Fibroblast of lung (primary cell): ENCODE results near the gene UPK3B. TPM values are rescaled to one million over a fixed set of nuclear protein-coding genes. Genes with fewer than 3 reads are reported as not detected.
"Not testable (repeated sequence)": the region's sequence is repeated elsewhere in the genome, so short reads cannot be mapped to it uniquely, and the experiment has no call there.

ENCODE experiments used
- DNase-seq, 2 donors: peaks; one replicate each; pipeline versions ENCODE4 v3.0.0 to v3.0.0-alpha.2; 2010; ENCODE audit warnings: low read depth in 2 of 2
- H2AFZ ChIP-seq: 2 replicates; pipeline ENCODE4 v1.5.1; 2012; ENCODE audit warnings: low read length, control low read depth, inconsistent platforms
- H3K27ac ChIP-seq: 2 replicates; pipeline ENCODE4 v1.5.1; 2011; ENCODE audit warnings: low read length, control low read depth; ENCODE audit not compliant: insufficient read depth
- H3K27me3 ChIP-seq: 2 replicates; pipeline ENCODE4 v1.5.1; 2011; ENCODE audit warnings: mild to moderate bottlenecking, low read length; ENCODE audit not compliant: control insufficient read depth, insufficient read depth
- H3K36me3 ChIP-seq: 2 replicates; pipeline ENCODE4 v1.5.1; 2011; ENCODE audit warnings: low read length; ENCODE audit not compliant: control insufficient read depth, insufficient read depth
- H3K4me1 ChIP-seq: 2 replicates; pipeline ENCODE4 v1.5.1; 2011; ENCODE audit warnings: low read length; ENCODE audit not compliant: control insufficient read depth, insufficient read depth; ENCODE audit errors: extremely low read depth
- H3K4me2 ChIP-seq: 2 replicates; pipeline ENCODE4 v1.5.1; 2011; ENCODE audit warnings: low read length, control low read depth; ENCODE audit not compliant: insufficient read depth; ENCODE audit errors: extremely low read depth
- H3K4me3 ChIP-seq, 4 experiments: fragments of 200-600 bp in 1 of 4; sonication (generic) in 1 of 4; replicated peaks in 1 of 4; 2 replicates each; pipeline ENCODE4 v1.5.1; 2011 to 2016; ENCODE audit warnings: low read length in 4 of 4, low read depth in 3 of 4, mild to moderate bottlenecking in 3 of 4, control low read depth in 2 of 4, inconsistent platforms in 1 of 4, mixed read lengths in 1 of 4; ENCODE audit not compliant: insufficient read depth in 1 of 4; ENCODE audit errors: control extremely low read depth in 1 of 4
- H3K79me2 ChIP-seq: 2 replicates; pipeline ENCODE4 v1.5.1; 2012; ENCODE audit warnings: mild to moderate bottlenecking, low read length, inconsistent platforms; ENCODE audit not compliant: control insufficient read depth, insufficient read depth
- H3K9ac ChIP-seq: 2 replicates; pipeline ENCODE4 v1.5.1; 2011; ENCODE audit warnings: mild to moderate bottlenecking, low read length, control low read depth; ENCODE audit not compliant: insufficient read depth
- H3K9me3 ChIP-seq: 2 replicates; pipeline ENCODE4 v1.5.1; 2012; ENCODE audit warnings: low read depth, low read length; ENCODE audit not compliant: control insufficient read depth, insufficient read depth
- H4K20me1 ChIP-seq: 2 replicates; pipeline ENCODE4 v1.5.1; 2011; ENCODE audit warnings: low read length; ENCODE audit not compliant: control insufficient read depth, insufficient read depth; ENCODE audit errors: extremely low read depth
- polyA plus RNA-seq, 2 donors: library from polyadenylated mRNA; depleted of rRNA in 1 of 2; stranded (reverse) in 1 of 2; unstranded in 1 of 2; fragments of >200 nt; gene quantifications; 2 replicates each; pipeline ENCODE4 v1.2.1, GENCODE V29; 2011 to 2012; ENCODE audit warnings: missing spikeins in 1 of 2
- total RNA-seq: library from RNA; depleted of rRNA; stranded (reverse); fragments of >200 nt; gene quantifications from 2 replicates; pipeline ENCODE4 v1.2.1, GENCODE V29; 2014

The UPK3B gene
- total and polyA plus RNA-seq, 2 donors (not counting 1 experiment from before 2014, with no cell fraction given), result 0.50 TPM; not detected in 1

DNA sequence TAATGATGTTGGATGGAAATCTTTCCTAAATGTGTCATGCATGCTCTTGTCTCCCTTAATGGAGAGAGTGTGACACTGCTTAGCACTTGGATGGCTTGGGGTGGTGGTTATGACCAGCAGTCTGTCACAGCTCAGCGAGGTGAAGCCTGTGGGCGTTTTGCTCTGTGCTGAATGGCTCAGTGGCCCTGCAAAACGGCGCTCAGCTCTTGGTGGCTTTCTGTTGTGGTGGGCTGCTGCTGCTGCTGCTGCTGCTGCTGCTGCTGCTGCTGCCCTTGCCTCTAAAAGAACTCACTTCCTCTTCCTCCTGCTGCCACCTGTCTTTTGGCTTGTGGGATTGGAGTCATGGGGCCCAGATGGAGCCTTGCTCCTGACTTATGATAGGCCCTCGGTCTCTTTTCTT lies 23.7 kb upstream of the UPK3B start:
- H3K79me2 ChIP-seq, H3K9ac ChIP-seq, H3K27me3 ChIP-seq, H2AFZ ChIP-seq, DNase-seq, H3K27ac ChIP-seq, H3K4me1 ChIP-seq, H3K4me3 ChIP-seq, H3K4me2 ChIP-seq, H3K36me3 ChIP-seq, H4K20me1 ChIP-seq, H3K9me3 ChIP-seq: not testable (repeated sequence)

- not testable (repeated sequence) for H3K4me1 ChIP-seq, H3K27ac ChIP-seq, DNase-seq
Measured at GRCh38 chr7:76487969-76488368, 22.4 kb upstream of the UPK3B start.

DNA sequence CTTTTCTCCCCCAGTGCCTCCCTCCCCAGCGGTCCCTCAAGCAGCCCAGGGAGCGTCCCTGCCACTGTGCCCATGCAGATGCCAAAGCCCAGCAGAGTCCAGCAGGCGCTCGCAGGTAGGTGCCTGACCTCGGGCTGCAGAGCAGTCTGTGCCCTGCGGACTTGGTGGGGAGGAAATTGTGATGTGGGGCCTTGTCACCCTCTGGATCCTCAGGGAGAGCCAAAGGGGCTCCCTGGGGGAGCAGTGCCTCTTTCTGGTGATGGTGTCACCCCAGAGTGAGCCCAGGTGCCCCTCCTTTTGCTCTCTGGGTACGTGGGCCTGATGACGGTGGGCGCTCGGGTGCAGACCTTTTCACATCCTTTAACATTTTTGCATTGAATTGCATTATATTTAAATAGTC lies 18.2 kb upstream of the UPK3B start:
- not testable (repeated sequence) for H3K4me1 ChIP-seq, H3K9me3 ChIP-seq, H3K79me2 ChIP-seq, H3K4me2 ChIP-seq, H3K4me3 ChIP-seq, H3K27ac ChIP-seq, H3K9ac ChIP-seq, H2AFZ ChIP-seq, H4K20me1 ChIP-seq, H3K36me3 ChIP-seq, DNase-seq, H3K27me3 ChIP-seq

More at GRCh38 chr7:76487969-76488368, 22.4 kb upstream of the UPK3B start:
- H3K79me2 ChIP-seq, H3K36me3 ChIP-seq, H4K20me1 ChIP-seq, H2AFZ ChIP-seq, H3K4me2 ChIP-seq, H3K4me3 ChIP-seq, H3K9ac ChIP-seq, H3K9me3 ChIP-seq, H3K27me3 ChIP-seq: not testable (repeated sequence)

GRCh38 chr7:76495717-76496116 lies 14.6 kb upstream of the UPK3B start:
- H3K4me2 ChIP-seq, H3K9me3 ChIP-seq, H3K79me2 ChIP-seq, H3K4me3 ChIP-seq, H4K20me1 ChIP-seq, DNase-seq, H2AFZ ChIP-seq, H3K4me1 ChIP-seq, H3K36me3 ChIP-seq, H3K27me3 ChIP-seq, H3K9ac ChIP-seq, H3K27ac ChIP-seq: not testable (repeated sequence)

DNA sequence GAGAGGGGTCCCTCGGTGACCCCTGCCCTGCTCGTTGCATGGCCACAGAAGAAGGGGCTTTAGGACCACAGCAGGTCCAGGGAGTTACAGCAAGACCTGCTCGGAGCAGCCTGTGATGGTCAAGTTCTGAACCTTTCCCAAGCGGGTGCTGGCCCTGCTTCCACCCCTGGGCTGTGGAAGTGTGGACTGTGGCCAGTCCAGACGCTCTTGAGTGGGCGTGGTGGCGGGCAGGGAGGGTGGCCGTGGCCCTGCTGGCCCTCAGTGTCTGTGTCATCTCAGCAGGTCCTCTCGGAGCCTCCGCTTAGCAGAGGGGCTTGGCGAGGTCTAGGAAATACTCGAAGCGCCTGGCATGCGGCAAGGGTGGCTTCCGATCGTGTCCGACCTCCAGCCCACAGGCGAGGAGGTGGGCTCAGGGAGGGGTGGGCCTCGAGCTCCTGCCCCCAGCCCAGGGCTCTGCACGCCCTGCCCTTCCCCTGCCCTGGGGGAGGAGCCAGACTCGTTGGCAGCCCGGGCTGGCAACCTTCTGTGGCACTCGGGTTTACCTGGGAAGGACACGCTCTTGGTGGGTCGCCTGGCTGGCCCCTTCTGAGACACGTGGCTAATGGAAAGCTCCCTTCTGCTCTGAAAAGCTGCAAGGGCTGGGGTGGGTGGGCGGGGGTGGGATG lies 12.3 kb upstream of the UPK3B start:
- H3K27me3 ChIP-seq, H4K20me1 ChIP-seq, H3K9me3 ChIP-seq, H3K4me3 ChIP-seq, H2AFZ ChIP-seq, H3K27ac ChIP-seq, H3K9ac ChIP-seq, H3K79me2 ChIP-seq, H3K4me2 ChIP-seq, DNase-seq, H3K4me1 ChIP-seq, H3K36me3 ChIP-seq: not testable (repeated sequence)

GRCh38 chr7:76498583-76499200 lies 11.7 kb upstream of the UPK3B start:
- not testable (repeated sequence) for H3K27ac ChIP-seq, H3K4me3 ChIP-seq, H3K9ac ChIP-seq, H3K79me2 ChIP-seq, H3K36me3 ChIP-seq, H3K4me1 ChIP-seq, DNase-seq, H3K4me2 ChIP-seq, H3K27me3 ChIP-seq, H4K20me1 ChIP-seq, H3K9me3 ChIP-seq, H2AFZ ChIP-seq
